Peyer's patch (tissue), 4 donors: ENCODE data around the gene GALNT13.

Source experiments
- POLR2A ChIP-seq, 2 donors: fragments of 450-650 bp; IDR thresholded peaks; one replicate each; pipeline ENCODE4 v1.5.1; 2017; ENCODE audit warnings: antibody characterized with exemption in 2 of 2, mild to moderate bottlenecking in 2 of 2, moderate library complexity in 2 of 2
- TF ChIP-seq, protein P1 (sequence below), 6 experiments: fragments of 450-650 bp in 4 of 6; fragments of 200-600 bp in 2 of 6; sonication (generic) in 1 of 6; IDR thresholded peaks; one replicate each; pipeline ENCODE4 v1.5.1; 2017 to 2019; ENCODE audit warnings: antibody characterized with exemption in 6 of 6, mild to moderate bottlenecking in 3 of 6, moderate library complexity in 1 of 6

DNA sequence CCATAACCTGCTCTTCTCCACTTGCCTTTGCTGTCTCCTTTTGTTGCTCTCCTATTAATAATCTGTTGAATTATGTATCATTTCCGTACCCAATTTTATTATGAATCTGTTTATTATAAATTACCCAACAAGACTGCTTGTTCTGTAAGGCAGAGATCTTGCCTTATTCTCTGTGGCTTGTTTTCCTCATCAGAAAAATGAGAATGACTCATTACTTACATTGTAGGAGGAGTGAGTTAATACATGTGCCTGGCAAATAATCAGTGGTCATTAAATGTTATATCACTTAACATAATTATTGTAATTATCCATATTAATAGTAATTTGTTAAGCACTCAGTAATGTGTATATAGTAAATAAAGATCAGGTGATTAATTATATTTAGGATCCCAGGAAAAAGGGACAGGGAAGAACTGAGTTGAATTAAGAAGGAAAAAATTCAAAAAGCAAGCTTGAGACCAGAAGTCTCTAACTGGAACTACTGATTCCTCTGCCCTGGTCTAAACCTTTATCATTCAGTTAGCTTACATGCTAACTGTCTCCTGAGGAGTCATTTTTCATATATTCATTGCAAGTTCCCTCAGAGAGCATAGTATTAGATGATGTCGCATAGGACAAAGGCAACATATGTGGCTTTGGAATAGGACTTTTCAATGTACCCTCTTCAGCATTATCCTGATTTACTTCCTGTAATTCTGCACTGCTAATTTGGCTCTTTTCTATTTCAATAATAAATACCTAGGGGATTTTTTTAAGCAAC, 335.7 kb downstream of the GALNT13 start:
- TF ChIP-seq, protein P1, sequence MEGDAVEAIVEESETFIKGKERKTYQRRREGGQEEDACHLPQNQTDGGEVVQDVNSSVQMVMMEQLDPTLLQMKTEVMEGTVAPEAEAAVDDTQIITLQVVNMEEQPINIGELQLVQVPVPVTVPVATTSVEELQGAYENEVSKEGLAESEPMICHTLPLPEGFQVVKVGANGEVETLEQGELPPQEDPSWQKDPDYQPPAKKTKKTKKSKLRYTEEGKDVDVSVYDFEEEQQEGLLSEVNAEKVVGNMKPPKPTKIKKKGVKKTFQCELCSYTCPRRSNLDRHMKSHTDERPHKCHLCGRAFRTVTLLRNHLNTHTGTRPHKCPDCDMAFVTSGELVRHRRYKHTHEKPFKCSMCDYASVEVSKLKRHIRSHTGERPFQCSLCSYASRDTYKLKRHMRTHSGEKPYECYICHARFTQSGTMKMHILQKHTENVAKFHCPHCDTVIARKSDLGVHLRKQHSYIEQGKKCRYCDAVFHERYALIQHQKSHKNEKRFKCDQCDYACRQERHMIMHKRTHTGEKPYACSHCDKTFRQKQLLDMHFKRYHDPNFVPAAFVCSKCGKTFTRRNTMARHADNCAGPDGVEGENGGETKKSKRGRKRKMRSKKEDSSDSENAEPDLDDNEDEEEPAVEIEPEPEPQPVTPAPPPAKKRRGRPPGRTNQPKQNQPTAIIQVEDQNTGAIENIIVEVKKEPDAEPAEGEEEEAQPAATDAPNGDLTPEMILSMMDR (IDR thresholded peaks at IDR 0.05) = no peak
- TF ChIP-seq POLR2A (IDR thresholded peaks at IDR 0.05) = no peak
